ENCODE data around the gene ENOX2. TPM values are rescaled to one million over a fixed set of nuclear protein-coding genes. Genes with fewer than 3 reads are reported as not detected.

Gene ENOX2
- total RNA-seq, 2 experiments from 2014 or later: 9.6 to 12.0 TPM

DNA sequence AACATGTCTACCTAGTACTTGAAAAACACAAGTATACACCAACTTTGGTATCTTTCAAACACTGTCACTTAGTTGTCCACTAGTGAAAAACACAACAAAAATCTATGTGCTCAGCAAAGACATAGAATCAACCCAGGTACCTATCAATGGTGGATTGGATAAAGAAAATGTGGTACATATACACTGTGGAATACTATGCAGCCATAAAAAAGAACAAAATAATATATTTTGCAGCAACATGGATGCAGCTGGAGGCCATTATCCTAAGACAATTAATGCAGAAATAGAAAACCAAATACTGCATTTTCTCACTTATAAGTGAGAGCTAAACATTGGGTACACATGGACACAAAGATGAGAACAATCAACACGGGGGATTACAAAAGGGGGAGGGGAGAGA is 148.7 kb downstream of the ENOX2 start:
- no peaks in the 10 kb centered on the region for H3K9me3 Mint-ChIP-seq
- ATAC-seq: no peak
- H3K4me1 Mint-ChIP-seq (ENCODE audit: low read depth): no peaks in the 10 kb centered on the region
- no peak overlapping the region for H3K27ac Mint-ChIP-seq
- H3K4me3 Mint-ChIP-seq: no peak overlapping the region
- H3K27me3 Mint-ChIP-seq: no peaks in the 10 kb centered on the region
- TF ChIP-seq, protein P1, sequence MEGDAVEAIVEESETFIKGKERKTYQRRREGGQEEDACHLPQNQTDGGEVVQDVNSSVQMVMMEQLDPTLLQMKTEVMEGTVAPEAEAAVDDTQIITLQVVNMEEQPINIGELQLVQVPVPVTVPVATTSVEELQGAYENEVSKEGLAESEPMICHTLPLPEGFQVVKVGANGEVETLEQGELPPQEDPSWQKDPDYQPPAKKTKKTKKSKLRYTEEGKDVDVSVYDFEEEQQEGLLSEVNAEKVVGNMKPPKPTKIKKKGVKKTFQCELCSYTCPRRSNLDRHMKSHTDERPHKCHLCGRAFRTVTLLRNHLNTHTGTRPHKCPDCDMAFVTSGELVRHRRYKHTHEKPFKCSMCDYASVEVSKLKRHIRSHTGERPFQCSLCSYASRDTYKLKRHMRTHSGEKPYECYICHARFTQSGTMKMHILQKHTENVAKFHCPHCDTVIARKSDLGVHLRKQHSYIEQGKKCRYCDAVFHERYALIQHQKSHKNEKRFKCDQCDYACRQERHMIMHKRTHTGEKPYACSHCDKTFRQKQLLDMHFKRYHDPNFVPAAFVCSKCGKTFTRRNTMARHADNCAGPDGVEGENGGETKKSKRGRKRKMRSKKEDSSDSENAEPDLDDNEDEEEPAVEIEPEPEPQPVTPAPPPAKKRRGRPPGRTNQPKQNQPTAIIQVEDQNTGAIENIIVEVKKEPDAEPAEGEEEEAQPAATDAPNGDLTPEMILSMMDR (IDR thresholded peaks at IDR 0.05): no peak
- intact Hi-C loops (cut with micrococcal nuclease): no loop called here
- DNase-seq: no peak
- CTCF ChIA-PET: no interaction called here
- H3K36me3 Mint-ChIP-seq (ENCODE audit: low read depth): peaks cover 8% of the 10 kb centered on the region
- POLR2A ChIA-PET: no interaction called here

DNA sequence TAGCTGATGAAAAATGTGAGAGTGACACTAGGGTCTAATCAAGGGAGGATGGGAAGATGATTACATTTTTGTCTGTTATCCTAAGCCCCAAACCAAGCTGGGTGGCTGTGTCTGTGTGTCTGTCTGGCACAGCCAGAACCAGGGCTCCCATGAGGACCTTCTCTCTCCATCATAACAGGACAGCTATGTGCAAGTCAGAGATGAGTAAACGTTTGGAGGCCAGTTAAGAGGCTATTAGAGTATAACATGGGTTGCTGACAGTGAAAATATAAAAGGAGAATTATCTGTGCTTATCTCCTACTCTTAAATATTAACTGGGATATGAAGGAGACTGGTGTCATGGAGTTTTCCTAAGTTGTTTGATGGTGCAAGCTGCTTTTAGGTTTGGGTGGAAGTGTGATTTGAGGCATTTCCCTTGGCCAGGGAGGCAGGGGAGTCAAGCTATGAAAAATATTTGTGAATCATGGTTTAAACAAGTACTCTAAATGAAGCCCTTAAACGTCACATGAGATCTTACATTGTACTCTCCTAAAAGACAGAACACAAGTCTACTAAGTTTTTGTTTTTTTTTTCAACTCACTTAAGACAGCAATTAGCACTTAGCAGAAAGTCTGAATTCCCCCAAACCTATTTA is 156.2 kb downstream of the ENOX2 start:
- H3K4me1 Mint-ChIP-seq (ENCODE audit: low read depth): no peaks in the 10 kb centered on the region
- CTCF ChIA-PET: no interaction called here
- no peak overlapping the region for H3K27ac Mint-ChIP-seq
- no peaks in the 10 kb centered on the region for H3K9me3 Mint-ChIP-seq
- no peak for DNase-seq
- H3K36me3 Mint-ChIP-seq (ENCODE audit: low read depth): no peaks in the 10 kb centered on the region
- no peak for ATAC-seq
- POLR2A ChIA-PET: no interaction called here
- TF ChIP-seq, protein P1 (IDR thresholded peaks at IDR 0.05): no peak
- no peaks in the 10 kb centered on the region for H3K27me3 Mint-ChIP-seq
- intact Hi-C loops (cut with micrococcal nuclease): no loop called here
- H3K4me3 Mint-ChIP-seq: no peak overlapping the region

DNA sequence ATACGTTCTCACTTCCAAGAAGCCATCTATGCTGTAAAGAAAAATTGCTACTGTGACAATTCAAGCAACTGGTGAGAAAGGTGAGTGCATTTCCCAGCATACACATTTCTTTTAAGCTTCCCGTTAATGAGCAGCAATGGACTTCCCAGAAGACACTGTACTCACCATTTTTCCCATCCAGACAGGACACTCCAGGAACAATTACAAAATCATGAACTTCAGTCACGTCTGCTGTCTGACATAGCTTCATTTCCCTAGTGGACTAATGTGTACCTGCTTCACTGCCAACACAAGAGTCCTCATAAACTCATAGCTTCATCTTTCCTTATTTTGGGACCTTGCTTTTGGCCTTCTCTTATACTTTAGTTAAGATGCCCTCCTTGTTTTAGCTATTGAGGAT is 156.9 kb downstream of the ENOX2 start:
- no peak overlapping the region for H3K4me3 Mint-ChIP-seq
- no peaks in the 10 kb centered on the region for H3K27me3 Mint-ChIP-seq
- H3K27ac Mint-ChIP-seq: no peak overlapping the region
- intact Hi-C loops (cut with micrococcal nuclease): no loop called here
- H3K4me1 Mint-ChIP-seq (ENCODE audit: low read depth): no peaks in the 10 kb centered on the region
- ATAC-seq (no peak), DNase-seq (no peak)
- ChIA-PET POLR2A (no interaction called here), CTCF (interaction anchor here (0.7 kb wide), 1 partner anchor 149 kb away, joined by 3 read pairs; no protein-coding TSS in a partner anchor)
- H3K36me3 Mint-ChIP-seq (ENCODE audit: low read depth): no peaks in the 10 kb centered on the region
- TF ChIP-seq, protein P1 (IDR thresholded peaks at IDR 0.05): no peak
- no peaks in the 10 kb centered on the region for H3K9me3 Mint-ChIP-seq

DNA sequence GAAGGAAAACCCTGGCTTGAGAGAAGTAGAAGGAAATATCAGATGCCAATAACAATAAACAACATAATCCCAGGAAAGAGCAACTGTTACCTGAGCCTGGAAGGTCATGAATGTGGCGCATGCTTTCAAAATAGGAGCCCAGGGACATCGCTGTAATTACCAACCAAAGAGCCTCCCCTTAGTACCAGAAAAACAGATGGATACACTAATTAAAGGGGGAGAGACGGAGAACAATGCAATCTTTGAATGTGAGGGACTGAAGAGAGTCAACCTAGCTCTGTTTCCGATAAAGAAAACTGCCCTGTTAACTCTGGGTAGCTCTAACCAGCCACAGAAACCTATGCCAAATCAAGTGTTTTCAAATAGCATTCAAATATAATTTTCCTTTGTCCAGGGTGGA is 161.4 kb downstream of the ENOX2 start:
- DNase-seq (no peak), ATAC-seq (no peak)
- H3K4me1 Mint-ChIP-seq (ENCODE audit: low read depth): no peaks in the 10 kb centered on the region
- H3K27me3 Mint-ChIP-seq: no peaks in the 10 kb centered on the region
- no peak overlapping the region for H3K4me3 Mint-ChIP-seq
- ChIA-PET POLR2A (no interaction called here), CTCF (no interaction called here)
- peaks cover 2% of the 10 kb centered on the region for H3K36me3 Mint-ChIP-seq (ENCODE audit: low read depth)
- TF ChIP-seq, protein P1 (IDR thresholded peaks at IDR 0.05): no peak
- intact Hi-C loops (cut with micrococcal nuclease): no loop called here
- no peak overlapping the region for H3K27ac Mint-ChIP-seq
- no peaks in the 10 kb centered on the region for H3K9me3 Mint-ChIP-seq

DNA sequence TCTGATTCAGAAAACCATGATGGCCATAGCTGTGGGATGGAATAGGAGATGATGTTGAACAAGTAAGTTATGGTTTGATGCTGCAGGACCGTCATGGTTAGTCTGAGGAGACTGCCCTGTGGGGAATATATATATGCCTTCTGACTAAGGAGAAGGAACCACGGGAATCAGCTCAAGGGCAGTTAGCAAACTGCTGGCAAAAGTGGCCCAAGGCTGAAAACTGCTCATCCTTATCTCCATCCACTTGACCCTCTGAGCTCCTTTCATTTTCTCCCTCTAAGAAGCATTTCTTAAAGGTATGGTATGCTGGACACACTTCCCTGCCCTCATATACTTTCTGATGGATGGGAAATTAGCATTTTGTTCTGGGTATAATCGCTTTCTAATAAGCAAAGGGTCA is 161.9 kb downstream of the ENOX2 start:
- no peak overlapping the region for H3K4me3 Mint-ChIP-seq
- H3K27ac Mint-ChIP-seq: no peak overlapping the region
- intact Hi-C loops (cut with micrococcal nuclease): no loop called here
- peaks cover 2% of the 10 kb centered on the region for H3K36me3 Mint-ChIP-seq (ENCODE audit: low read depth)
- H3K9me3 Mint-ChIP-seq: no peaks in the 10 kb centered on the region
- no peaks in the 10 kb centered on the region for H3K27me3 Mint-ChIP-seq
- ATAC-seq (no peak), DNase-seq (no peak)
- TF ChIP-seq, protein P1 (IDR thresholded peaks at IDR 0.05): no peak
- ChIA-PET POLR2A (no interaction called here), CTCF (no interaction called here)
- H3K4me1 Mint-ChIP-seq (ENCODE audit: low read depth): no peaks in the 10 kb centered on the region

Measured in activated CD8-positive, alpha-beta T cell treated with anti-CD3 and anti-CD28 coated beads for 36 hours (primary cell).